Endodermal cell (in vitro differentiated cells): Measurements from ENCODE around the gene KRTAP5-10. TPM values are rescaled to one million over a fixed set of nuclear protein-coding genes. Genes with fewer than 3 reads are reported as not detected.
"Not testable (repeated sequence)": the region's sequence is repeated elsewhere in the genome, so short reads cannot be mapped to it uniquely, and the experiment has no call there.

ENCODE experiments used
- DNase-seq: peaks from one replicate; pipeline ENCODE4 v3.0.0-alpha.2; 2017
- H3K27ac ChIP-seq: 2 replicates; pipeline ENCODE4 v1.5.1; 2013; ENCODE audit warnings: mild to moderate bottlenecking, low read depth, low read length, moderate library complexity
- H3K27me3 ChIP-seq: 2 replicates; pipeline ENCODE4 v1.6.1; 2013; ENCODE audit warnings: mild to moderate bottlenecking, low read length, moderate library complexity; ENCODE audit not compliant: insufficient read depth, control insufficient read depth, poor library complexity, severe bottlenecking
- H3K36me3 ChIP-seq: 2 replicates; pipeline ENCODE4 v1.7.0; 2013; ENCODE audit warnings: mild to moderate bottlenecking, low read length, moderate library complexity; ENCODE audit not compliant: control insufficient read depth, insufficient read depth
- H3K4me1 ChIP-seq: one replicate; pipeline ENCODE4 v1.7.0; 2013; ENCODE audit warnings: low read length; ENCODE audit not compliant: control insufficient read depth, insufficient read depth
- H3K4me3 ChIP-seq: 2 replicates; pipeline ENCODE4 v1.5.1; 2013; ENCODE audit warnings: mild to moderate bottlenecking, low read length, moderate library complexity
- H3K9ac ChIP-seq: 2 replicates; pipeline ENCODE4 v1.6.1; 2013; ENCODE audit warnings: mild to moderate bottlenecking, low read length, moderate library complexity; ENCODE audit not compliant: poor library complexity, severe bottlenecking; ENCODE audit errors: extremely low read depth
- H3K9me3 ChIP-seq: 2 replicates; pipeline ENCODE4 v1.6.1; 2013; ENCODE audit warnings: mild to moderate bottlenecking, low read length, moderate library complexity; ENCODE audit not compliant: control insufficient read depth
- H3K27ac Mint-ChIP-seq: 2 replicates; pipeline ENCODE4 v1.8.0; 2020; ENCODE audit warnings: mixed read lengths
- H3K27me3 Mint-ChIP-seq: 2 replicates; pipeline ENCODE4 v1.8.0; 2021; ENCODE audit warnings: mild to moderate bottlenecking, mixed read lengths; ENCODE audit not compliant: insufficient read depth
- H3K36me3 Mint-ChIP-seq: 2 replicates; pipeline ENCODE4 v1.8.0; 2020; ENCODE audit warnings: low read depth, mixed read lengths
- H3K4me1 Mint-ChIP-seq: 2 replicates; pipeline ENCODE4 v1.8.0; 2020; ENCODE audit warnings: mixed read lengths
- H3K4me3 Mint-ChIP-seq: 2 replicates; pipeline ENCODE4 v1.8.0; 2020; ENCODE audit warnings: mild to moderate bottlenecking, moderate library complexity, mixed read lengths
- H3K9me3 Mint-ChIP-seq: 2 replicates; pipeline ENCODE4 v1.8.0; 2020; ENCODE audit warnings: mild to moderate bottlenecking, mixed read lengths
- WGBS, 2 experiments: methylation state at CpG; one replicate each; pipeline versions ENCODE4 v1.1.5 to v1.1.7; 2013; ENCODE audit warnings: missing lambda C conversion rate in 2 of 2, mixed read lengths in 1 of 2; ENCODE audit not compliant: insufficient coverage in 1 of 2, insufficient read length in 1 of 2; 5-methylcytosine and 5-hydroxymethylcytosine counted together
- total RNA-seq, 2 donors: library from RNA; stranded (reverse); fragmentation: NEBNext Ultra II Directional in 1 of 2; extraction: Animal tissue kit (Norgen Biotek cat#: 25700) in 1 of 2; gene quantifications; 2 replicates in 1 of 2; 3 replicates in 1 of 2; pipeline ENCODE4 v1.2.1, GENCODE V29; 2021

The KRTAP5-10 gene
- total RNA-seq, 2 donors from 2014 or later: 0.29 TPM; not detected in 1

- WGBS, 2 experiments: 87 to 91% methylated on average over 8 to 12 of the region's 12 CpGs
- H3K27ac Mint-ChIP-seq, H3K4me3 ChIP-seq, H3K36me3 Mint-ChIP-seq, H3K4me1 ChIP-seq, DNase-seq, H3K4me3 Mint-ChIP-seq, H3K27me3 ChIP-seq, H3K9me3 ChIP-seq, H3K36me3 ChIP-seq, H3K9ac ChIP-seq, H3K9me3 Mint-ChIP-seq, H3K27ac ChIP-seq, H3K4me1 Mint-ChIP-seq: not testable (repeated sequence)
- H3K27me3 Mint-ChIP-seq: peaks cover 11% of the 10 kb centered on the region
These were observed 49.6 kb downstream of the KRTAP5-10 start for GRCh38 chr11:71615003-71615402.

Other genes starting within 250 kb of the KRTAP5-10 start
- gene DHCR7, start 117.2 kb upstream of the KRTAP5-10 start, total RNA-seq: 100 to 1,000 TPM in 1 of 2 donors, 10 to 100 TPM in 1; 87.7 to 130 TPM
- 10 to 100 TPM; 51.9 to 61.6 TPM for gene NADSYN1, start 112.4 kb upstream of the KRTAP5-10 start, total RNA-seq
- not detected for gene KRTAP5-7, start 38.3 kb upstream of the KRTAP5-10 start, total RNA-seq
- not detected for gene KRTAP5-8, start 27.5 kb upstream of the KRTAP5-10 start, total RNA-seq
- under 1 TPM in 1 of 2 donors, not detected in 1; 0.31 TPM for gene KRTAP5-9, start 17.1 kb upstream of the KRTAP5-10 start, total RNA-seq
- gene KRTAP5-11, start 17.3 kb downstream of the KRTAP5-10 start, total RNA-seq: 1 to 10 TPM; 2.9 to 5.7 TPM